HEK293T (cell line): Measurements from ENCODE around the gene MLYCD.

Experiments used
- ARNT ChIP-seq: fragments of 450-650 bp; IDR thresholded peaks from 2 replicates; pipeline ENCODE4 v1.6.1; 2017; ENCODE audit warnings: mild to moderate bottlenecking
- BHLHE40 ChIP-seq: fragments of 450-650 bp; IDR thresholded peaks from 2 replicates; pipeline ENCODE4 v1.6.1; 2016; ENCODE audit warnings: mild to moderate bottlenecking, moderate library complexity, borderline replicate concordance
- ELF4 ChIP-seq: fragments of 450-650 bp; IDR thresholded peaks from 2 replicates; pipeline ENCODE4 v1.6.1; 2017; ENCODE audit warnings: antibody characterized with exemption
- FOXA1 ChIP-seq: fragments of 450-650 bp; IDR thresholded peaks from 2 replicates; pipeline ENCODE4 v1.6.1; 2016; ENCODE audit warnings: mild to moderate bottlenecking
- FOXM1 ChIP-seq: fragments of 450-650 bp; IDR thresholded peaks from 2 replicates; pipeline ENCODE4 v1.6.1; 2017; ENCODE audit warnings: mild to moderate bottlenecking, borderline replicate concordance
- LEF1 ChIP-seq: fragments of 450-650 bp; IDR thresholded peaks from 2 replicates; pipeline ENCODE4 v1.6.1; 2017; ENCODE audit warnings: mild to moderate bottlenecking, borderline replicate concordance
- NFRKB ChIP-seq: fragments of 450-650 bp; IDR thresholded peaks from 2 replicates; pipeline ENCODE4 v1.6.1; 2016; ENCODE audit warnings: mild to moderate bottlenecking, moderate library complexity
- SP1 ChIP-seq: fragments of 450-650 bp; IDR thresholded peaks from 2 replicates; pipeline ENCODE4 v1.6.1; 2017
- SUZ12 ChIP-seq: fragments of 450-650 bp; IDR thresholded peaks from 2 replicates; pipeline ENCODE4 v1.6.1; 2016; ENCODE audit warnings: mild to moderate bottlenecking
- ZNF384 ChIP-seq: fragments of 450-650 bp; IDR thresholded peaks from 2 replicates; pipeline ENCODE4 v1.6.1; 2016

- TF ChIP-seq NFRKB (no peak), SP1 (no peak), ARNT (no peak), FOXM1 (no peak), FOXA1 (no peak), BHLHE40 (no peak), ZNF384 (no peak), SUZ12 (no peak), ELF4 (no peak), LEF1 (no peak)
Observed at GRCh38 chr16:83899272-83899897, 470 bp downstream of the MLYCD start.
